ENCODE measurements around the gene MAN2A2.

MAN2A2 gene

GRCh38 chr15:90910441-90911301 lies 7.6 kb downstream of the MAN2A2 start:
- peaks cover 93% of the 10 kb centered on the region for H3K36me3 ChIP-seq (ENCODE audit: control insufficient read depth, low read length)

GRCh38 chr15:90911302-90911623 lies 8.2 kb downstream of the MAN2A2 start:
- H3F3A ChIP-seq (ENCODE audit: control insufficient read depth, insufficient read depth): no peaks in the 10 kb centered on the region
- no peaks in the 10 kb centered on the region for H3K9me3 ChIP-seq (ENCODE audit: control insufficient read depth, insufficient read depth, low read length)
- no peaks in the 10 kb centered on the region for H4K20me1 ChIP-seq (ENCODE audit: control insufficient read depth, insufficient read depth, low read depth, low read length)
- H3K4me1 ChIP-seq (ENCODE audit: control insufficient read depth, low read length): peaks cover 12% of the 10 kb centered on the region
- H3K36me3 ChIP-seq (ENCODE audit: control insufficient read depth, low read length): peaks cover 93% of the 10 kb centered on the region
- no peak for TF ChIP-seq EZH2phosphoT487 (IDR thresholded peaks at IDR 0.05; ENCODE audit: borderline replicate concordance, low read length)
- no peak for TF ChIP-seq CTCF (IDR thresholded peaks at IDR 0.05; ENCODE audit: low read depth, low read length, poor library complexity, severe bottlenecking)
- no peak overlapping the region for H3K27ac ChIP-seq (ENCODE audit: low read depth, low read length)
- H3K4me2 ChIP-seq (ENCODE audit: low read length): no peak overlapping the region
- no peaks in the 10 kb centered on the region for H3K27me3 ChIP-seq (ENCODE audit: control insufficient read depth, low read length)
- no peaks in the 10 kb centered on the region for H3K79me2 ChIP-seq (ENCODE audit: control insufficient read depth, low read length)
- H3K4me3 ChIP-seq (ENCODE audit: low read length): no peak overlapping the region
- H3K9me2 ChIP-seq (replicated peaks; ENCODE audit: control insufficient read depth, low read length): no peaks in the 10 kb centered on the region

More at GRCh38 chr15:90910441-90911301, 7.6 kb downstream of the MAN2A2 start:
- H3K4me3 ChIP-seq (ENCODE audit: low read length): no peak overlapping the region
- no peaks in the 10 kb centered on the region for H3K27me3 ChIP-seq (ENCODE audit: control insufficient read depth, low read length)
- peaks cover 8% of the 10 kb centered on the region for H3K4me1 ChIP-seq (ENCODE audit: control insufficient read depth, low read length)
- H3K9me2 ChIP-seq (replicated peaks; ENCODE audit: control insufficient read depth, low read length): no peaks in the 10 kb centered on the region
- no peaks in the 10 kb centered on the region for H3K9me3 ChIP-seq (ENCODE audit: control insufficient read depth, insufficient read depth, low read length)
- H3K4me2 ChIP-seq (ENCODE audit: low read length): no peak overlapping the region
- no peaks in the 10 kb centered on the region for H4K20me1 ChIP-seq (ENCODE audit: control insufficient read depth, insufficient read depth, low read depth, low read length)
- H3K79me2 ChIP-seq (ENCODE audit: control insufficient read depth, low read length): no peaks in the 10 kb centered on the region
- no peaks in the 10 kb centered on the region for H3F3A ChIP-seq (ENCODE audit: control insufficient read depth, insufficient read depth)
- TF ChIP-seq CTCF (IDR thresholded peaks at IDR 0.05; ENCODE audit: low read depth, low read length, poor library complexity, severe bottlenecking) (no peak), EZH2phosphoT487 (IDR thresholded peaks at IDR 0.05; ENCODE audit: borderline replicate concordance, low read length) (no peak)
- no peak overlapping the region for H3K27ac ChIP-seq (ENCODE audit: low read depth, low read length)

GRCh38 chr15:90911906-90912769 lies 9.0 kb downstream of the MAN2A2 start:
- H4K20me1 ChIP-seq (ENCODE audit: control insufficient read depth, insufficient read depth, low read depth, low read length): no peaks in the 10 kb centered on the region
- H3K36me3 ChIP-seq (ENCODE audit: control insufficient read depth, low read length): peaks cover 93% of the 10 kb centered on the region
- H3F3A ChIP-seq (ENCODE audit: control insufficient read depth, insufficient read depth): no peaks in the 10 kb centered on the region
- TF ChIP-seq EZH2phosphoT487 (IDR thresholded peaks at IDR 0.05; ENCODE audit: borderline replicate concordance, low read length) (no peak), CTCF (IDR thresholded peaks at IDR 0.05; ENCODE audit: low read depth, low read length, poor library complexity, severe bottlenecking) (no peak)
- no peaks in the 10 kb centered on the region for H3K27me3 ChIP-seq (ENCODE audit: control insufficient read depth, low read length)
- H3K79me2 ChIP-seq (ENCODE audit: control insufficient read depth, low read length): no peaks in the 10 kb centered on the region
- H3K4me3 ChIP-seq (ENCODE audit: low read length): no peak overlapping the region
- H3K27ac ChIP-seq (ENCODE audit: low read depth, low read length): no peak overlapping the region
- no peak overlapping the region for H3K4me2 ChIP-seq (ENCODE audit: low read length)
- no peaks in the 10 kb centered on the region for H3K9me2 ChIP-seq (replicated peaks; ENCODE audit: control insufficient read depth, low read length)
- no peaks in the 10 kb centered on the region for H3K9me3 ChIP-seq (ENCODE audit: control insufficient read depth, insufficient read depth, low read length)
- peaks cover 12% of the 10 kb centered on the region for H3K4me1 ChIP-seq (ENCODE audit: control insufficient read depth, low read length)

Measured in DOHH2 (cell line).